ENCODE data around the gene SLC27A6.

GRCh38 chr5:128965638-128966302 lies 482 bp downstream of the SLC27A6 start:
- TF ChIP-seq CTCF (IDR thresholded peaks at IDR 0.05) (no peak), POLR2A (IDR thresholded peaks at IDR 0.05) (no peak), EP300 (IDR thresholded peaks at IDR 0.05) (no peak), POLR2AphosphoS5 (IDR thresholded peaks at IDR 0.05) (no peak)

Measured in gastroesophageal sphincter (tissue), 3 donors.